HEK293 (cell line): ENCODE results near the gene SPRR5.

Source experiments
- CTCF ChIA-PET: fragments of 350-600 bp; formaldehyde crosslinking; extraction: SDS; loops from one replicate; lab custom pipeline; 2021; ENCODE audit warnings: antibody characterized with exemption; lab: Yijun Ruan, JAX
- POLR2A ChIA-PET: fragments of 300-600 bp; formaldehyde crosslinking; extraction: SDS; loops from one replicate; lab custom pipeline; 2020; ENCODE audit warnings: antibody characterized with exemption, inconsistent platforms; lab: Yijun Ruan, JAX
- H3K27ac ChIP-seq: fragments of 200-500 bp; sonication (Bioruptor generic); 2 replicates; pipeline ENCODE4 v1.5.1; 2014; ENCODE audit warnings: low read depth, low read length, control low read depth, inconsistent platforms; ENCODE audit errors: extremely low read depth
- H3K36me3 ChIP-seq, 2 experiments: fragments of 200-500 bp in 1 of 2; sonication (Bioruptor generic) in 1 of 2; 1 replicate in 1 of 2; 2 replicates in 1 of 2; pipeline ENCODE4 v1.5.1; 2014 to 2017; ENCODE audit warnings: inconsistent platforms in 2 of 2, low read length in 2 of 2; ENCODE audit not compliant: control insufficient read depth in 2 of 2, insufficient read depth in 1 of 2
- H3K4me1 ChIP-seq: fragments of 200-500 bp; sonication (Bioruptor generic); 2 replicates; pipeline ENCODE4 v1.5.1; 2014; ENCODE audit warnings: mild to moderate bottlenecking, low read length, inconsistent platforms; ENCODE audit not compliant: control insufficient read depth, insufficient read depth
- H3K4me3 ChIP-seq: 2 replicates; pipeline ENCODE4 v1.5.1; 2011; ENCODE audit warnings: low read depth, mild to moderate bottlenecking, control low read depth, low read length, moderate library complexity
- H3K9me3 ChIP-seq: fragments of 200-500 bp; sonication (Bioruptor generic); 2 replicates; pipeline ENCODE4 v1.5.1; 2014; ENCODE audit warnings: low read depth, low read length, inconsistent platforms; ENCODE audit not compliant: control insufficient read depth, insufficient read depth
- GLI2 ChIP-seq: fragments of 450-650 bp; formaldehyde crosslinking; IDR thresholded peaks from 2 replicates; pipeline ENCODE4; 2017; ENCODE audit warnings: missing biosample characterization, missing genetic modification characterization, low read depth, borderline replicate concordance
- GLIS1 ChIP-seq: fragments of 450-650 bp; formaldehyde crosslinking; IDR thresholded peaks from 2 replicates; pipeline ENCODE4 v1.5.1; 2016; ENCODE audit warnings: missing biosample characterization, missing genetic modification characterization
- IKZF3 ChIP-seq: fragments of 450-650 bp; IDR thresholded peaks from 2 replicates; pipeline ENCODE4 v1.5.0; 2018; ENCODE audit warnings: missing biosample characterization, mild to moderate bottlenecking, missing genetic modification characterization, moderate library complexity
- KLF7 ChIP-seq: fragments of 450-650 bp; formaldehyde crosslinking; IDR thresholded peaks from 2 replicates; pipeline ENCODE4 v1.5.1; 2016; ENCODE audit warnings: missing biosample characterization, missing genetic modification characterization, borderline replicate concordance
- KLF9 ChIP-seq: fragments of 450-650 bp; formaldehyde crosslinking; IDR thresholded peaks from 2 replicates; pipeline ENCODE4 v1.5.1; 2016; ENCODE audit warnings: missing biosample characterization, missing genetic modification characterization, low read depth
- SP7 ChIP-seq: fragments of 450-650 bp; formaldehyde crosslinking; IDR thresholded peaks from 2 replicates; pipeline ENCODE4 v1.5.1; 2016; ENCODE audit warnings: missing biosample characterization, missing genetic modification characterization
- TCF7L2 ChIP-seq: IDR thresholded peaks from 2 replicates; pipeline ENCODE4 v1.6.1; 2011; ENCODE audit warnings: low read depth, mild to moderate bottlenecking, inconsistent platforms, low read length, moderate library complexity, borderline replicate concordance
- YY1 ChIP-seq: fragments of 450-650 bp; formaldehyde crosslinking; IDR thresholded peaks from 2 replicates; pipeline ENCODE4 v1.5.1; 2018; ENCODE audit warnings: missing biosample characterization, missing genetic modification characterization
- ZBTB20 ChIP-seq: fragments of 450-650 bp; formaldehyde crosslinking; IDR thresholded peaks from 2 replicates; pipeline ENCODE4 v1.5.1; 2016; ENCODE audit warnings: missing biosample characterization, missing genetic modification characterization
- ZNF133 ChIP-seq: fragments of 450-650 bp; formaldehyde crosslinking; IDR thresholded peaks from 2 replicates; pipeline ENCODE4 v1.5.1; 2016; ENCODE audit warnings: missing biosample characterization, missing genetic modification characterization
- ZNF140 ChIP-seq: fragments of 450-650 bp; formaldehyde crosslinking; IDR thresholded peaks from 2 replicates; pipeline ENCODE4 v1.5.1; 2016; ENCODE audit warnings: missing biosample characterization, missing genetic modification characterization
- ZNF184 ChIP-seq: fragments of 450-650 bp; IDR thresholded peaks from 2 replicates; pipeline ENCODE4 v1.5.1; 2018; ENCODE audit warnings: missing biosample characterization, mild to moderate bottlenecking, missing genetic modification characterization
- ZNF266 ChIP-seq: fragments of 450-650 bp; formaldehyde crosslinking; IDR thresholded peaks from 2 replicates; pipeline ENCODE4 v1.5.1; 2016; ENCODE audit warnings: missing biosample characterization, missing genetic modification characterization, low read depth
- ZNF302 ChIP-seq: fragments of 450-650 bp; formaldehyde crosslinking; IDR thresholded peaks from 2 replicates; pipeline ENCODE4 v1.5.1; 2016; ENCODE audit warnings: missing biosample characterization, missing genetic modification characterization, low read depth
- ZNF366 ChIP-seq: fragments of 450-650 bp; formaldehyde crosslinking; conservative IDR thresholded peaks from 2 replicates; pipeline ENCODE4 v1.5.1; 2016; ENCODE audit warnings: missing biosample characterization, missing genetic modification characterization
- ZNF416 ChIP-seq: fragments of 450-650 bp; formaldehyde crosslinking; IDR thresholded peaks from 2 replicates; pipeline ENCODE4 v1.5.1; 2016; ENCODE audit warnings: missing biosample characterization, missing genetic modification characterization
- ZNF501 ChIP-seq: fragments of 450-650 bp; formaldehyde crosslinking; IDR thresholded peaks from 2 replicates; pipeline ENCODE4 v1.5.1; 2016; ENCODE audit warnings: missing biosample characterization, missing genetic modification characterization
- ZNF529 ChIP-seq: fragments of 450-650 bp; formaldehyde crosslinking; IDR thresholded peaks from 2 replicates; pipeline ENCODE4 v1.5.1; 2017; ENCODE audit warnings: missing genetic modification characterization, missing biosample characterization; ENCODE audit not compliant: insufficient replicate concordance
- ZNF544 ChIP-seq: fragments of 450-650 bp; formaldehyde crosslinking; IDR thresholded peaks from 2 replicates; pipeline ENCODE4 v1.5.0; 2017; ENCODE audit warnings: missing biosample characterization, missing genetic modification characterization
- ZNF561 ChIP-seq: fragments of 450-650 bp; IDR thresholded peaks from 2 replicates; pipeline ENCODE4 v1.5.1; 2018; ENCODE audit warnings: missing biosample characterization, missing genetic modification characterization, borderline replicate concordance
- ZNF585B ChIP-seq: fragments of 450-650 bp; formaldehyde crosslinking; IDR thresholded peaks from 2 replicates; pipeline ENCODE4 v1.5.1; 2016; ENCODE audit warnings: missing biosample characterization, missing genetic modification characterization
- ZNF629 ChIP-seq: fragments of 450-650 bp; formaldehyde crosslinking; IDR thresholded peaks from 2 replicates; pipeline ENCODE4 v1.5.1; 2017; ENCODE audit warnings: missing biosample characterization, missing genetic modification characterization
- ZNF660 ChIP-seq: fragments of 450-650 bp; IDR thresholded peaks from 2 replicates; pipeline ENCODE4 v1.5.1; 2018; ENCODE audit warnings: missing biosample characterization, mild to moderate bottlenecking, missing genetic modification characterization
- ZNF670 ChIP-seq: fragments of 450-650 bp; formaldehyde crosslinking; IDR thresholded peaks from 2 replicates; pipeline ENCODE4 v1.5.1; 2016; ENCODE audit warnings: missing biosample characterization, missing genetic modification characterization, low read depth
- ZNF747 ChIP-seq: fragments of 450-650 bp; formaldehyde crosslinking; IDR thresholded peaks from 2 replicates; pipeline ENCODE4 v1.5.1; 2016; ENCODE audit warnings: missing biosample characterization, missing genetic modification characterization
- ZNF76 ChIP-seq: fragments of 450-650 bp; formaldehyde crosslinking; IDR thresholded peaks from 2 replicates; pipeline ENCODE4; 2016; ENCODE audit warnings: low read depth, missing biosample characterization, missing genetic modification characterization, borderline replicate concordance
- ZNF768 ChIP-seq: fragments of 450-650 bp; formaldehyde crosslinking; IDR thresholded peaks from 2 replicates; pipeline ENCODE4 v1.5.1; 2018; ENCODE audit warnings: missing biosample characterization, mild to moderate bottlenecking, missing genetic modification characterization
- TF ChIP-seq, protein P1 (sequence below): fragments of 450-650 bp; formaldehyde crosslinking; IDR thresholded peaks from 2 replicates; pipeline ENCODE4 v1.5.1; 2016; ENCODE audit warnings: missing biosample characterization, missing genetic modification characterization
- TF ChIP-seq, protein P2 (sequence below): fragments of 450-650 bp; formaldehyde crosslinking; IDR thresholded peaks from 2 replicates; pipeline ENCODE4 v1.5.1; 2016; ENCODE audit warnings: missing biosample characterization, missing genetic modification characterization
- TF ChIP-seq, protein P3 (sequence below): fragments of 450-650 bp; formaldehyde crosslinking; IDR thresholded peaks from 2 replicates; pipeline ENCODE4 v1.5.1; 2017; ENCODE audit warnings: missing biosample characterization, missing genetic modification characterization
- TF ChIP-seq, protein P4 (sequence below): fragments of 450-650 bp; formaldehyde crosslinking; IDR thresholded peaks from 2 replicates; pipeline ENCODE4 v1.5.1; 2016; ENCODE audit warnings: missing biosample characterization, missing genetic modification characterization

Gene SPRR5

DNA sequence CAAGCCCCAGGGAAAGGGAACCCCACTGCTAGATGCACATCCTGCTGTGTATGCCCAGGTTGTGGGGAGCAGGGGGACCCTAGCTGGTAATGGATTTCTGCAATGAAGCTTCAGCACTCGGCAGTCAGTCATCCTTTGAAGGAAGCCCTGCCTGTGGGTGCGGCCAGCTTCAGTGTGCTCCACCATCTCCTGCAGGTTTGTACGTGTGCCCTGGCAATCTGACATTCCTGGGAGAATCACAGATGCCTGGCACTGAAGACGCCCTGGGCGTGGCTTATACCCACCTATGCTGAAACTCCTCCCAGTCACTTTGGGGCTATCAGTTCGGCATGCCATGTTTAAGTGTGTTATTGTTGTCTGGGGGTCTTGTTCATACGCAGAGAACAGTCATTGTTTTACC lies 6.8 kb downstream of the SPRR5 start:
- TF ChIP-seq ZNF561 (tag by site-specific recombination) (no peak), ZNF629 (no peak), TCF7L2 (no peak), ZNF133 (no peak), ZNF529 (tag by site-specific recombination) (no peak), ZNF660 (tag by site-specific recombination) (no peak), ZNF366 (tag by site-specific recombination) (no peak), ZNF585B (tag by site-specific recombination) (no peak), GLI2 (tag by site-specific recombination) (no peak), ZNF670 (tag by site-specific recombination) (no peak), ZNF302 (no peak), ZNF184 (tag by site-specific recombination) (no peak), YY1 (tag by site-specific recombination) (no peak), ZNF266 (tag by site-specific recombination) (no peak), GLIS1 (no peak), ZNF768 (tag by site-specific recombination) (no peak), ZNF76 (tag by site-specific recombination) (no peak)
- TF ChIP-seq, protein P1, sequence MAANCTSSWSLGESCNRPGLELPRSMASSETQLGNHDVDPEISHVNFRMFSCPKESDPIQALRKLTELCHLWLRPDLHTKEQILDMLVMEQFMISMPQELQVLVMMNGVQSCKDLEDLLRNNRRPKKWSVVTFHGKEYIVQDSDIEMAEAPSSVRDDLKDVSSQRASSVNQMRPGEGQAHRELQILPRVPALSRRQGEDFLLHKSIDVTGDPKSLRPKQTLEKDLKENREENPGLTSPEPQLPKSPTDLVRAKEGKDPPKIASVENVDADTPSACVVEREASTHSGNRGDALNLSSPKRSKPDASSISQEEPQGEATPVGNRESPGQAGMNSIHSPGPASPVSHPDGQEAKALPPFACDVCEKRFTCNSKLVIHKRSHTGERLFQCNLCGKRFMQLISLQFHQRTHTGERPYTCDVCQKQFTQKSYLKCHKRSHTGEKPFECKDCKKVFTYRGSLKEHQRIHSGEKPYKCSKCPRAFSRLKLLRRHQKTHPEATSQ = no peak
- TF ChIP-seq, protein P2, sequence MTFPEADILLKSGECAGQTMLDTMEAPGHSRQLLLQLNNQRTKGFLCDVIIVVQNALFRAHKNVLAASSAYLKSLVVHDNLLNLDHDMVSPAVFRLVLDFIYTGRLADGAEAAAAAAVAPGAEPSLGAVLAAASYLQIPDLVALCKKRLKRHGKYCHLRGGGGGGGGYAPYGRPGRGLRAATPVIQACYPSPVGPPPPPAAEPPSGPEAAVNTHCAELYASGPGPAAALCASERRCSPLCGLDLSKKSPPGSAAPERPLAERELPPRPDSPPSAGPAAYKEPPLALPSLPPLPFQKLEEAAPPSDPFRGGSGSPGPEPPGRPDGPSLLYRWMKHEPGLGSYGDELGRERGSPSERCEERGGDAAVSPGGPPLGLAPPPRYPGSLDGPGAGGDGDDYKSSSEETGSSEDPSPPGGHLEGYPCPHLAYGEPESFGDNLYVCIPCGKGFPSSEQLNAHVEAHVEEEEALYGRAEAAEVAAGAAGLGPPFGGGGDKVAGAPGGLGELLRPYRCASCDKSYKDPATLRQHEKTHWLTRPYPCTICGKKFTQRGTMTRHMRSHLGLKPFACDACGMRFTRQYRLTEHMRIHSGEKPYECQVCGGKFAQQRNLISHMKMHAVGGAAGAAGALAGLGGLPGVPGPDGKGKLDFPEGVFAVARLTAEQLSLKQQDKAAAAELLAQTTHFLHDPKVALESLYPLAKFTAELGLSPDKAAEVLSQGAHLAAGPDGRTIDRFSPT (tag by site-specific recombination) = no peak
- CTCF ChIA-PET = interaction anchor here (0.6 to 1.5 kb wide), 5 partner anchors 10 to 267 kb away, joined by 3 to 5 read pairs (median 3); no protein-coding TSS in a partner anchor
- H3K4me1 ChIP-seq = no peaks in the 10 kb centered on the region

DNA sequence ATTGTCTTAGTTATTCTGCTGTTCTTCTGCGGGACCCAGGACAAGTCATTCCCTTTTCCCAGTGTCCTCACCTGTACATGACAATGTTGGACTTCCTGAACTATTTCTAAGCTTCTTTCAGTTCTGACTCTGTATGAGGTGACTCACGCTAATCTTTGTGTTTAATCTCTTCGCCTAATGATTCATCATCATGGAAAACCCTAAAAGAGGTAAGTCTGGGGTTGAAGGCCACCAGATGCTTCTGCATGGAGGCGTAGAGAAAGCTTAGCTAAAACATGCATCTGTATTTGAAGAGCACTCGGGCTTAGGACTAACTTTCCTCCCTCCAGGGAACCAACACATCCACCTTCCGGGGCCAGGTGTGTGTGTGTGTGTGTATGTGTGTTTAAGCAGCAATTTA lies 7.4 kb downstream of the SPRR5 start:
- CTCF ChIA-PET = interaction anchor here (0.9 to 1.5 kb wide), 3 partner anchors 10 to 238 kb away, joined by 3 to 5 read pairs (median 3); no protein-coding TSS in a partner anchor
- no peaks in the 10 kb centered on the region for H3K4me1 ChIP-seq
- no peak overlapping the region for H3K4me3 ChIP-seq
- H3K27ac ChIP-seq = no peak overlapping the region
- POLR2A ChIA-PET = no interaction called here
- no peaks in the 10 kb centered on the region for H3K36me3 ChIP-seq
- H3K9me3 ChIP-seq = no peaks in the 10 kb centered on the region
- TF ChIP-seq SP7 (tag by site-specific recombination) (no peak), KLF9 (tag by site-specific recombination) (no peak), ZNF501 (tag by site-specific recombination) (no peak), ZNF747 (no peak), ZBTB20 (tag by site-specific recombination) (no peak), ZNF140 (tag by site-specific recombination) (no peak), ZNF416 (tag by site-specific recombination) (no peak), ZNF544 (tag by site-specific recombination) (no peak), ZNF768 (tag by site-specific recombination) (no peak), IKZF3 (tag by site-specific recombination) (no peak), KLF7 (tag by site-specific recombination) (no peak)
- TF ChIP-seq, protein P3, sequence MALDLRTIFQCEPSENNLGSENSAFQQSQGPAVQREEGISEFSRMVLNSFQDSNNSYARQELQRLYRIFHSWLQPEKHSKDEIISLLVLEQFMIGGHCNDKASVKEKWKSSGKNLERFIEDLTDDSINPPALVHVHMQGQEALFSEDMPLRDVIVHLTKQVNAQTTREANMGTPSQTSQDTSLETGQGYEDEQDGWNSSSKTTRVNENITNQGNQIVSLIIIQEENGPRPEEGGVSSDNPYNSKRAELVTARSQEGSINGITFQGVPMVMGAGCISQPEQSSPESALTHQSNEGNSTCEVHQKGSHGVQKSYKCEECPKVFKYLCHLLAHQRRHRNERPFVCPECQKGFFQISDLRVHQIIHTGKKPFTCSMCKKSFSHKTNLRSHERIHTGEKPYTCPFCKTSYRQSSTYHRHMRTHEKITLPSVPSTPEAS (tag by site-specific recombination) = no peak
- TF ChIP-seq, protein P4, sequence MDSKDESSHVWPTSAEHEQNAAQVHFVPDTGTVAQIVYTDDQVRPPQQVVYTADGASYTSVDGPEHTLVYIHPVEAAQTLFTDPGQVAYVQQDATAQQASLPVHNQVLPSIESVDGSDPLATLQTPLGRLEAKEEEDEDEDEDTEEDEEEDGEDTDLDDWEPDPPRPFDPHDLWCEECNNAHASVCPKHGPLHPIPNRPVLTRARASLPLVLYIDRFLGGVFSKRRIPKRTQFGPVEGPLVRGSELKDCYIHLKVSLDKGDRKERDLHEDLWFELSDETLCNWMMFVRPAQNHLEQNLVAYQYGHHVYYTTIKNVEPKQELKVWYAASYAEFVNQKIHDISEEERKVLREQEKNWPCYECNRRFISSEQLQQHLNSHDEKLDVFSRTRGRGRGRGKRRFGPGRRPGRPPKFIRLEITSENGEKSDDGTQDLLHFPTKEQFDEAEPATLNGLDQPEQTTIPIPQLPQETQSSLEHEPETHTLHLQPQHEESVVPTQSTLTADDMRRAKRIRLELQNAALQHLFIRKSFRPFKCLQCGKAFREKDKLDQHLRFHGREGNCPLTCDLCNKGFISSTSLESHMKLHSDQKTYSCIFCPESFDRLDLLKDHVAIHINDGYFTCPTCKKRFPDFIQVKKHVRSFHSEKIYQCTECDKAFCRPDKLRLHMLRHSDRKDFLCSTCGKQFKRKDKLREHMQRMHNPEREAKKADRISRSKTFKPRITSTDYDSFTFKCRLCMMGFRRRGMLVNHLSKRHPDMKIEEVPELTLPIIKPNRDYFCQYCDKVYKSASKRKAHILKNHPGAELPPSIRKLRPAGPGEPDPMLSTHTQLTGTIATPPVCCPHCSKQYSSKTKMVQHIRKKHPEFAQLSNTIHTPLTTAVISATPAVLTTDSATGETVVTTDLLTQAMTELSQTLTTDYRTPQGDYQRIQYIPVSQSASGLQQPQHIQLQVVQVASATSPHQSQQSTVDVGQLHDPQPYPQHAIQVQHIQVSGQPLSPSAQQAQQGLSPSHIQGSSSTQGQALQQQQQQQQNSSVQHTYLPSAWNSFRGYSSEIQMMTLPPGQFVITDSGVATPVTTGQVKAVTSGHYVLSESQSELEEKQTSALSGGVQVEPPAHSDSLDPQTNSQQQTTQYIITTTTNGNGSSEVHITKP (tag by site-specific recombination) = no peak

More for the DNA sequence above, 6.8 kb downstream of the SPRR5 start:
- H3K4me3 ChIP-seq = no peak overlapping the region
- H3K36me3 ChIP-seq = no peaks in the 10 kb centered on the region
- no peak overlapping the region for H3K27ac ChIP-seq
- POLR2A ChIA-PET = no interaction called here
- no peaks in the 10 kb centered on the region for H3K9me3 ChIP-seq
